ENCODE data around the gene TLCD5. TPM values are rescaled to one million over a fixed set of nuclear protein-coding genes. Genes with fewer than 3 reads are reported as not detected.

TLCD5 gene
- total RNA-seq, 1 donor from 2014 or later = 0.27 TPM

DNA sequence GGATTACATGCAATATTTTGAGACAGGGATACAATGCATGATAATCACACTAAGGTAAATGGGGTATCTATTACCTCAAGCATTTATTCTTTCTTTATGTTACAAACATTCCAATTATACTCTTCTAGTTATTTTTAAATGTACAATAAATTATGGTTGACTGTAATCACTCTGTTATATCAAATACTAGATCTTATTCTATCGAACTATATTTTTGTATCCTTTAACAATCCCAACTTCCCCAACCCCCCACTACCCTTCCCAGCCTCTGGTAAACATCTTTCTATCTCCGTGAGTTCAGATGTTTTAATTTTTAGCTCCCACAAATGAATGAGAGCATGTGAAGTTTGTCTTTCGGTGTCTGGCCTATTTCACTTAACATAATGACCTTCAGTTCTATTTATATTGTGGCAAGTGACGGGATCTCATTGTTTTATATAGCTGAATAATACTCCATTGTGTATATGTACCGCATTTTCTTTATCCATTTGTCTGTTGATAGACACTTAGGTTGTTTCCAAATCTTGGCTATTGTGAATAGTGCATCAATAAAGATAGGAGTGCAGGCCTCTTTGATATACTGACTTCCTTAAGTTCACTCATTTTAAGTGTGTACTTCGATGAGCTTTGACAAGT, 51.6 kb downstream of the TLCD5 start:
- intact Hi-C loops (cut with micrococcal nuclease) = no loop called here

DNA sequence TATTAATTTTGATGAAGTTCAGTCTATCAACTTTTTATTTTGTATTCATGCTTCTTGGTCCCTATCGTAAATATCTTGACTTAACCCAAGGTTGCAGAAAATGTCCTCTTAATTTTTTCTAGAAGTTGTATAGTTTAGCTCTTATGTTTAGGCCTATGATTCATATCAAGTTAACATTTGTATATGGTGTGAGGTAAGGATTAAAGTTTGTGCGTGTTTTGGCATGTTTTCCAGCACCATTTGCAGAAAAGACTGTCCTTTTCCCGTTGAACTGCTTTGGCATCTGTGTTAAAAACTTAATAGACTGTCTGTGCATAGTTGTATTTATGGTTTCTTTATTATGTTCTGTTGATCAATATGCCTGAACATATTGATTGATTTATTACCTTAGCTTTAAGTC, 53.4 kb downstream of the TLCD5 start:
- intact Hi-C loops (cut with micrococcal nuclease) = no loop called here

DNA sequence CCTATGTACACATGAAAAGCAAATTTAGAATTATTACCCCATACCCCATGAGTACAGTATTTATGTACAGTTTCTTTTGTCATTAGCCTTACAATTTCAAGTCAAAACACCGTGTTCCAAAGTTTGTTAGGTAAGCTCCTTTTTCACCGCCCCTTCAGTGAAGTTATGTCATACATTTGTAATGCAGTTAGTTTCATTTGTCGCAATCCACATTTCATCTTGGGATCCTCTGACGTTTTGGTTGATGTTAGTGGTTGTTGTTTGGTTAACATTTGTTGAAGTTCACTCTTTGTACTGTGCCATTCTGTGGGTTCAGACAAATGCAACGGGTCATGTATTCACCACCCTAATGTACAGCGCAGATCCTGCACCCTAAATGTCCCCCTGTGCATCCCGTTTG, 56.3 kb downstream of the TLCD5 start:
- intact Hi-C loops (cut with micrococcal nuclease) = no loop called here

Other genes with a start within 250 kb of the TLCD5 start
- gene TRIM29, start 187.2 kb upstream of the TLCD5 start, total RNA-seq = not detected in 2 replicates
- gene OAF, start 114.3 kb upstream of the TLCD5 start, total RNA-seq = 2.3 and 2.7 TPM in 2 replicates
- not detected in 2 replicates for gene POU2F3, start 85.2 kb upstream of the TLCD5 start, total RNA-seq
- 9.6 TPM in 2 replicates for gene ARHGEF12, start 11.1 kb downstream of the TLCD5 start, total RNA-seq
- gene GRIK4, start 186.4 kb downstream of the TLCD5 start, total RNA-seq = not detected in 2 replicates

All from T-helper 2 cell treated with Interferon-gamma antibody and Interleukin-4, amounts not matched to agents 100 ng/mL and 5 ng/mL, for 36 hours (primary cell).